ENCODE results near the gene MAGT1. TPM values are rescaled to one million over a fixed set of nuclear protein-coding genes. Genes with fewer than 3 reads are reported as not detected.

MAGT1 gene
- total RNA-seq (2022; extraction: Qiagen RNA extraction) = 33.5 to 51.5 TPM (median 37.0 TPM) in 5 replicates

GRCh38 chrX:77894921-77895886 lies at the start of gene MAGT1:
TSS of gene MAGT1 (minus strand) at chrX:77895435. CDS start at chrX:77895410, 25 bp downstream.

GRCh38 chrX:77910108-77910840 lies 15.0 kb upstream of the MAGT1 start, which contains the start of gene ATP7A:
TSS of gene ATP7A (plus strand) at chrX:77910693. CDS start at chrX:77971642, 60,949 bp downstream.

GRCh38 chrX:77899081-77899828 lies 4.0 kb upstream of the MAGT1 start, which contains the start of gene COX7B:
TSS of gene COX7B (plus strand) at chrX:77899468. CDS start at chrX:77899554, 86 bp downstream.

GRCh38 chrX:77785486-77786364 lies 109.5 kb downstream of the MAGT1 start, which contains the start of gene ATRX:
TSS of gene ATRX (minus strand) at chrX:77786216. CDS start at chrX:77786001, 215 bp downstream.

Other genes with a start within 250 kb of the MAGT1 start
- 13.9 to 20.4 TPM (median 19.2 TPM) in 5 replicates for gene ATRX, start 109.2 kb downstream of the MAGT1 start, total RNA-seq (2022; extraction: Qiagen RNA extraction)
- gene COX7B, start 4.0 kb upstream of the MAGT1 start, total RNA-seq (2022; extraction: Qiagen RNA extraction) = 562 to 614 TPM (median 566 TPM) in 5 replicates
- 3.0 to 4.1 TPM (median 3.5 TPM) in 5 replicates for gene ATP7A, start 15.3 kb upstream of the MAGT1 start, total RNA-seq (2022; extraction: Qiagen RNA extraction)
- gene PGAM4, start 74.2 kb upstream of the MAGT1 start, total RNA-seq (2022; extraction: Qiagen RNA extraction) = 0.12 to 0.77 TPM (median 0.30 TPM) in 5 replicates
- 553 to 592 TPM (median 562 TPM) in 5 replicates for gene PGK1, start 208.8 kb upstream of the MAGT1 start, total RNA-seq (2022; extraction: Qiagen RNA extraction)
- 11.3 to 12.5 TPM (median 12.2 TPM) in 5 replicates for gene TAF9B, start 244.2 kb upstream of the MAGT1 start, total RNA-seq (2022; extraction: Qiagen RNA extraction)

All from A549 treated with AZD2906 at 1 μM for 4 hours (cell line).